Right ventricle myocardium superior (tissue), 1 donor: Measurements from ENCODE around the gene BTC. TPM values are rescaled to one million over a fixed set of nuclear protein-coding genes. Genes with fewer than 3 reads are reported as not detected.

ENCODE experiments used
- total RNA-seq: library from RNA; stranded (reverse); fragmentation: NEBNext Ultra II Directional; extraction: Animal tissue kit (Norgen Biotek cat#: 25700); gene quantifications from one replicate; pipeline ENCODE4 v1.2.1, GENCODE V29; 2021
- donor health status: DM: no; HTN: yes; CAD: no; lungs with severe emphysema.

BTC gene
- total RNA-seq, 1 donor from 2014 or later, result not detected

Other genes starting within 250 kb of the BTC start
- gene PARM1, start 138.6 kb upstream of the BTC start, total RNA-seq, result 65.2 TPM